Stomach (tissue), 4 donors: ENCODE measurements around the gene CLIC6.

Experiments
- POLR2A ChIP-seq, 4 donors: fragments of 450-650 bp; IDR thresholded peaks; one replicate each; pipeline ENCODE4 v1.6.1; 2016; ENCODE audit warnings: antibody characterized with exemption in 4 of 4, control low read depth in 2 of 4, mild to moderate bottlenecking in 1 of 4, moderate library complexity in 1 of 4
- TF ChIP-seq, protein P1 (sequence below), 7 experiments: fragments of 450-650 bp in 4 of 7; fragments of 200-600 bp in 3 of 7; sonication (generic) in 3 of 7; IDR thresholded peaks; one replicate each; pipeline ENCODE4 v1.5.1; 2016 to 2019; ENCODE audit warnings: antibody characterized with exemption in 7 of 7, control low read depth in 2 of 7, mild to moderate bottlenecking in 1 of 7

DNA sequence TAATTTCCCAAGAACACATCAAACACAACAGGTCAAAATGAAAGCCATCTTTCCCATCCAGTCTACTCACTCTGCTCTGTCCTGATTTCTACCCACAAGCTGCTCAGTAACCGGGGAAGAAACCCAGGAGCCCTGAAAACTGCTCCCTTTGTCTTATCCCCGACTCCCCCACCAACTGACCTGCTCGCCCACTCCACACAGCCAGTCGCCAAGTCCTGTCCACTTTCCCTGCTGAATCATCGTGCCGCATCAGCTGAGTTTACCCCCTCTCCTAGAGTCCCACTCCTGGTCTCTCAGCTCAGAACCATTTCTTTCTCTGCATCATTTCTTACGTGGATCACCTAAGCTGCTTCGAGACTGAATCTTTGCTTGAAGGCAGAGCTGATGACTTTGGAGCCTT lies 42.7 kb upstream of the CLIC6 start:
- TF ChIP-seq, protein P1, sequence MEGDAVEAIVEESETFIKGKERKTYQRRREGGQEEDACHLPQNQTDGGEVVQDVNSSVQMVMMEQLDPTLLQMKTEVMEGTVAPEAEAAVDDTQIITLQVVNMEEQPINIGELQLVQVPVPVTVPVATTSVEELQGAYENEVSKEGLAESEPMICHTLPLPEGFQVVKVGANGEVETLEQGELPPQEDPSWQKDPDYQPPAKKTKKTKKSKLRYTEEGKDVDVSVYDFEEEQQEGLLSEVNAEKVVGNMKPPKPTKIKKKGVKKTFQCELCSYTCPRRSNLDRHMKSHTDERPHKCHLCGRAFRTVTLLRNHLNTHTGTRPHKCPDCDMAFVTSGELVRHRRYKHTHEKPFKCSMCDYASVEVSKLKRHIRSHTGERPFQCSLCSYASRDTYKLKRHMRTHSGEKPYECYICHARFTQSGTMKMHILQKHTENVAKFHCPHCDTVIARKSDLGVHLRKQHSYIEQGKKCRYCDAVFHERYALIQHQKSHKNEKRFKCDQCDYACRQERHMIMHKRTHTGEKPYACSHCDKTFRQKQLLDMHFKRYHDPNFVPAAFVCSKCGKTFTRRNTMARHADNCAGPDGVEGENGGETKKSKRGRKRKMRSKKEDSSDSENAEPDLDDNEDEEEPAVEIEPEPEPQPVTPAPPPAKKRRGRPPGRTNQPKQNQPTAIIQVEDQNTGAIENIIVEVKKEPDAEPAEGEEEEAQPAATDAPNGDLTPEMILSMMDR (IDR thresholded peaks at IDR 0.05), result no peak
- TF ChIP-seq POLR2A (IDR thresholded peaks at IDR 0.05), result no peak
